Measurements from ENCODE around the gene DGAT2. TPM values are rescaled to one million over a fixed set of nuclear protein-coding genes. Genes with fewer than 3 reads are reported as not detected.

DGAT2 gene
- total RNA-seq, 1 donor from 2014 or later, result 1.4 TPM

DNA sequence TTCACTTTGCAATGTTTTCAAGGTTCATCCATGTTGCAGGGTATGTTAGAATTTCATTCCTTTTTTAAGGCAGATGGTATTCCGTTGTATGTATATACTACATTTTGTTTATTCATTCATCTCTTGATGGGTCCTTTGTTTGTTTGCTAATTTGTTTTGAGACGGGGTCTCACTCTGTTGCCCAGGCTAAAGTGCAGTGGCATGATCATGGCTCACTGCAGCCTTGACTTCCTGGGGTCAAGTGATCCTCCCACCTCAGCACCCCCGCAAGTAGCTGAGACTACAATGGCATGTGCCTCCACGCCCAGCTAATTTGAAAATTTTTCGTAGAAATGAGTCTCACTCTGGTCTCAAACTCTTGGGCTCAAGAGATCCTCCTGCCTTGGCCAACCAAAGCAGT lies 52.6 kb downstream of the DGAT2 start:
- no peak for DNase-seq (ENCODE audit: low spot score, unreplicated experiment)
- no peaks in the 10 kb centered on the region for H3K9me3 Mint-ChIP-seq (ENCODE audit: low read depth)
- H3K4me1 Mint-ChIP-seq (ENCODE audit: low read depth), result peaks cover 5% of the 10 kb centered on the region
- peaks cover 6% of the 10 kb centered on the region for H3K36me3 Mint-ChIP-seq (ENCODE audit: insufficient read depth)
- TF ChIP-seq, protein P1, sequence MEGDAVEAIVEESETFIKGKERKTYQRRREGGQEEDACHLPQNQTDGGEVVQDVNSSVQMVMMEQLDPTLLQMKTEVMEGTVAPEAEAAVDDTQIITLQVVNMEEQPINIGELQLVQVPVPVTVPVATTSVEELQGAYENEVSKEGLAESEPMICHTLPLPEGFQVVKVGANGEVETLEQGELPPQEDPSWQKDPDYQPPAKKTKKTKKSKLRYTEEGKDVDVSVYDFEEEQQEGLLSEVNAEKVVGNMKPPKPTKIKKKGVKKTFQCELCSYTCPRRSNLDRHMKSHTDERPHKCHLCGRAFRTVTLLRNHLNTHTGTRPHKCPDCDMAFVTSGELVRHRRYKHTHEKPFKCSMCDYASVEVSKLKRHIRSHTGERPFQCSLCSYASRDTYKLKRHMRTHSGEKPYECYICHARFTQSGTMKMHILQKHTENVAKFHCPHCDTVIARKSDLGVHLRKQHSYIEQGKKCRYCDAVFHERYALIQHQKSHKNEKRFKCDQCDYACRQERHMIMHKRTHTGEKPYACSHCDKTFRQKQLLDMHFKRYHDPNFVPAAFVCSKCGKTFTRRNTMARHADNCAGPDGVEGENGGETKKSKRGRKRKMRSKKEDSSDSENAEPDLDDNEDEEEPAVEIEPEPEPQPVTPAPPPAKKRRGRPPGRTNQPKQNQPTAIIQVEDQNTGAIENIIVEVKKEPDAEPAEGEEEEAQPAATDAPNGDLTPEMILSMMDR (IDR thresholded peaks at IDR 0.05; ENCODE audit: unreplicated experiment), result no peak
- no peak overlapping the region for H3K4me3 Mint-ChIP-seq (ENCODE audit: low read depth)
- no peak overlapping the region for H3K27ac Mint-ChIP-seq
- H3K27me3 Mint-ChIP-seq, result no peaks in the 10 kb centered on the region

DNA sequence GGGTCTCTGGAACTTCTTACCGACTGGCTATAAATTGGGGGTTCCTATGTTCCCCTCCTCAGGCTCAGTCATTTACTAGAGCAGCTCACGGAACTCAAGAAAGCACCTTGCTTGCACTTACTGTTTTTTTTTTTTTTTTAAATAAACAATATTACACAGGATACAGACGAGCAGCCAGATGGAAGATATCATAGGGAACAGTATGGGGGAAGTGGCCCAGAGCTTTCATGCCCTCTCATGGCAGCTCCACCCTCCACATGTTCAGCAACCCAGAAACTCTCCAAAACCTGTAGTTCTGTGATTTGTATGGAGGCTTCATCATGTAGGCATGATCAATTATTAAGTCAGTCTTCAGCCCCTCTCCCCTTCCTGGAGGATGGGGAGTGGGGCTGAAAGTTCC lies 54.0 kb downstream of the DGAT2 start:
- Mint-ChIP-seq H3K36me3 (ENCODE audit: insufficient read depth) (peaks cover 6% of the 10 kb centered on the region), H3K27me3 (no peaks in the 10 kb centered on the region), H3K4me1 (ENCODE audit: low read depth) (peaks cover 9% of the 10 kb centered on the region), H3K27ac (no peak overlapping the region), H3K9me3 (ENCODE audit: low read depth) (no peaks in the 10 kb centered on the region), H3K4me3 (ENCODE audit: low read depth) (no peak overlapping the region)
- no peak for DNase-seq (ENCODE audit: low spot score, unreplicated experiment)
- TF ChIP-seq, protein P1 (IDR thresholded peaks at IDR 0.05; ENCODE audit: unreplicated experiment), result no peak

DNA sequence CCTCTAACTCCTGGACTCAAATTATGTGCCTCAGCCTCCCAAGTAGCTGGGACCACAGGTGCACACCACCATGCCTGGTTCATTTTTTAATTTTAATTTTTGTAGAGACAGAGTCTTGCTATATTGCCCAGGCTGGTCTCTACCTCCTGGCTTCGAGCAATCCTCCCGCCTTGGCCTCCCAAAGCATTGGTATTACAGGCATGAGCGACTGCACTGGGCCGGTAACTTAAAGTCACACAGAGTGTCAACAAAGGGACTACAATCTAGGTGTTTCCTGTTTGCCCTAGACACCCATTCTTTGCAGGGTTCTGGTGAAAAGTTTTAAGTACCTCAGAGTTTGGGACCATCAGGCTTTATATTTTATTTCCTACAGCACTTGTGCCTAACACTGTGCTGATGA lies 54.8 kb downstream of the DGAT2 start:
- peaks cover 8% of the 10 kb centered on the region for H3K4me1 Mint-ChIP-seq (ENCODE audit: low read depth)
- H3K4me3 Mint-ChIP-seq (ENCODE audit: low read depth), result no peak overlapping the region
- TF ChIP-seq, protein P1 (IDR thresholded peaks at IDR 0.05; ENCODE audit: unreplicated experiment), result no peak
- no peaks in the 10 kb centered on the region for H3K27me3 Mint-ChIP-seq
- no peak for DNase-seq (ENCODE audit: low spot score, unreplicated experiment)
- no peak overlapping the region for H3K27ac Mint-ChIP-seq
- peaks cover 6% of the 10 kb centered on the region for H3K36me3 Mint-ChIP-seq (ENCODE audit: insufficient read depth)
- no peaks in the 10 kb centered on the region for H3K9me3 Mint-ChIP-seq (ENCODE audit: low read depth)

DNA sequence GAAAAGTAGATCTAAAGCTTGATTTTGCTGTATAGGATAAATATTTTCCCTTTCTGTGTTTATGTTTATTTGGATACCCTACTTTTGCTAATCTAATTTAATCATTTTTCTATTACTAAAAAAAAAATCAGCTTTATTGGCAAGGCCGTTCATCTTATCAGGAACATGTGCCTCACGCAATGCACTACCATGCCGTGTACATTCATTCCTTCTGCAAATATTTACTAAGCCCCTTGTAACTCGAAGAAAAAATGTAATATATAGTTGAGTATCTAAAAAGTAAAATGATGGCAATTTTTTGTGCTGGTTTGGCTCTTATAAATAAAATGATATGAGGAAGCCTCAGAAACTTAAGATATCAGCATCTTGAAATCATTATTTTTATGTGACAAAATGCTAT lies 55.4 kb downstream of the DGAT2 start:
- TF ChIP-seq, protein P1 (IDR thresholded peaks at IDR 0.05; ENCODE audit: unreplicated experiment), result no peak
- Mint-ChIP-seq H3K27ac (no peak overlapping the region), H3K4me1 (ENCODE audit: low read depth) (peaks cover 8% of the 10 kb centered on the region)

DNA sequence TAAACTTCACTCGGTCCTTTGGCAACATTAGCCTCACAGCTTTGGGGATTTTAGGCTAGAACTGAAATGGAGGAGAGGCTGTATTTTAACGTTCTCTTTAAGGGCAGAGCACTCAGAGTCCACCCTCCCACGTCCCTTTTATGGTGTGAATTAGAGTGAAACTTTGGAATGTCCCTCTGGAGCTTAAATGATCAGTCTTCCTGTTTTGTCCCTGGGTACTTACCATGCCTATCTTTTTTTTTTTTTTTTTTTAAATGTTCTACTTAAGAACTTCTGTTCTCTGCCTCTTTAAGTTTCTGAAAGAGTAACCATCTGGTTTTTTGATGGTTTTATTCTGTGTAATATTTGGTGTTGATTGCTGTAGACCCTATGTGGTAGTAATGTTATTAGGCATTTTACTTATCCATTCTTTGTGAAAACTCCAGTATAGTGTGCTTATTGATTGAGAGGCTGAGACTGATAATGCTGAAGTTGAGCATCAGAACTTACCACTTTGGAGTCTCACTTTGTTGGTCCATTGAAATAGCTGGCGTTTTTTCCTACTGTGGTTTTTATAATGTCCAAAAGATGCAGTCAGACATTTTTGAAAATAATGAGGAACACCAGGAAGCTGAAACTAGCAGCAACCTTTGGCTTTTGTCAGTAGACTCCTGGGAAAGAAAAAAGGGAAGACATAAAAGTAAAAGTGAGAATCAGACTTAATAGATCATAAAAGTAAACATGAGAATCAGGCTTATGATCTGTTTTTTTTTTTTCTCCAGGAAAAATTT lies 58.1 kb downstream of the DGAT2 start:
- Mint-ChIP-seq H3K9me3 (ENCODE audit: low read depth) (no peaks in the 10 kb centered on the region), H3K27me3 (no peaks in the 10 kb centered on the region), H3K27ac (no peak overlapping the region)

More for the DNA sequence above, 55.4 kb downstream of the DGAT2 start:
- H3K36me3 Mint-ChIP-seq (ENCODE audit: insufficient read depth), result peaks cover 6% of the 10 kb centered on the region
- DNase-seq (ENCODE audit: low spot score, unreplicated experiment), result no peak
- no peak overlapping the region for H3K4me3 Mint-ChIP-seq (ENCODE audit: low read depth)
- no peaks in the 10 kb centered on the region for H3K9me3 Mint-ChIP-seq (ENCODE audit: low read depth)
- no peaks in the 10 kb centered on the region for H3K27me3 Mint-ChIP-seq

More for the DNA sequence above, 58.1 kb downstream of the DGAT2 start:
- peaks cover 8% of the 10 kb centered on the region for H3K4me1 Mint-ChIP-seq (ENCODE audit: low read depth)
- DNase-seq (ENCODE audit: low spot score, unreplicated experiment), result no peak
- no peak overlapping the region for H3K4me3 Mint-ChIP-seq (ENCODE audit: low read depth)
- peaks cover 3% of the 10 kb centered on the region for H3K36me3 Mint-ChIP-seq (ENCODE audit: insufficient read depth)
- TF ChIP-seq, protein P1 (IDR thresholded peaks at IDR 0.05; ENCODE audit: unreplicated experiment), result no peak
